GM23248 (cell line): ENCODE results near the gene GSTP1.

Source experiments
- EZH2 ChIP-seq: fragments of 200-600 bp; sonication (generic); IDR thresholded peaks from 2 replicates; pipeline ENCODE4 v1.6.1; 2018; ENCODE audit warnings: antibody characterized with exemption, mild to moderate bottlenecking; ENCODE audit not compliant: insufficient read depth, poor library complexity, severe bottlenecking
- EZH2phosphoT487 ChIP-seq: fragments of 200-600 bp; sonication (generic); IDR thresholded peaks from 2 replicates; pipeline ENCODE4 v1.6.1; 2018; ENCODE audit warnings: antibody characterized with exemption, moderate library complexity, mild to moderate bottlenecking, low read depth; ENCODE audit not compliant: insufficient read depth

DNA sequence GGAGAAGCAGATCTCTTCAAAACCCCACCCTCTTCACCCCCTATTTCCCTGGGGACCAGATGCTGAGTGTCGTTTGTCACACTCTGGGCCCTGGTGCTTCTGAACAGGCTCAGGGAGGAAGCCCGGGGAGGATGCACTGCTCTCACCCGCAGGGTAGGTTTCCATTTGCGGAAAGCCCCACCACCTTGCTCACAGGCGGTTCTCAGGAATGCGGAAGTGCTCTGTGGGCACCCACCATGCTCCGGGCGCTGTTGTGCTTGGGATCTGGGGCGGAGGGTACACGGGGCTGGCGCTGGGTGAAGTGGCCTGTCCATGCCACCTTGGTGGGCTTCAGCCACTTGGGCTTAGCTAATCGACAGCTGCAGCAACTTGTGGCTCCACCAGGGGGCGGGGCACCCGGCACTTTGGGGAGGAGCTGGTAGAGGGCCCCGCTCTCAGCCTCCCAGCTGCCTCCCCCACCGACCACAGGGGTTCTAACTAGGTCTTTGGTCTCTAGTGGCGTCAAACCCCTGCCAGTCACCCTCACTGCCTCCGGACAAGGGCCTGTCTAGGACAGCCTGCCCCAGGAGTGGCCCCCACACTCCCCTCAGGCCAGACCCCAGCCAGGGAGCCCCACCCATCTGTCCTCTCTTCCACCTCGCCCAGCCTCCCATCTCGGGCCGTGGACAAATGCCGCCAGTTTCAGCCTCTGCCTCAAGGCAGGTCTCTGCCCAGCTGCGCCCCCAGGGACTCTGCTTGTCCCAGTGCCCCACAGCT lies 30.5 kb downstream of the GSTP1 start:
- TF ChIP-seq EZH2 = no peak
- no peak for TF ChIP-seq EZH2phosphoT487
